H9 (cell line): ENCODE results near the gene NANOS2. TPM values are rescaled to one million over a fixed set of nuclear protein-coding genes. Genes with fewer than 3 reads are reported as not detected.

Experiments used
- DNase-seq: peaks from one replicate; pipeline ENCODE4 v3.0.0-alpha.2; 2017
- H2AFZ ChIP-seq: one replicate; pipeline ENCODE4 v1.6.1; 2013; ENCODE audit warnings: mild to moderate bottlenecking, low read length, control low read depth, moderate library complexity
- H2AK5ac ChIP-seq: 2 replicates; pipeline ENCODE4 v1.6.1; 2013; ENCODE audit warnings: low read length, control low read depth, mixed read lengths; ENCODE audit not compliant: insufficient read length
- H2BK120ac ChIP-seq: one replicate; pipeline ENCODE4 v1.6.1; 2013; ENCODE audit warnings: low read depth, mild to moderate bottlenecking, low read length, control low read depth, inconsistent platforms; ENCODE audit not compliant: poor library complexity, severe bottlenecking
- H2BK12ac ChIP-seq: 2 replicates; pipeline ENCODE4 v1.6.1; 2013; ENCODE audit warnings: low read length, control low read depth, mixed read lengths, low read depth; ENCODE audit not compliant: insufficient read length
- H2BK15ac ChIP-seq: 2 replicates; pipeline ENCODE4 v1.6.1; 2013; ENCODE audit warnings: low read depth, low read length, control low read depth
- H2BK20ac ChIP-seq: one replicate; pipeline ENCODE4 v1.6.1; 2013; ENCODE audit warnings: low read depth, mild to moderate bottlenecking, low read length, control low read depth, inconsistent platforms; ENCODE audit not compliant: poor library complexity, severe bottlenecking
- H2BK5ac ChIP-seq: 2 replicates; pipeline ENCODE4 v1.6.1; 2013; ENCODE audit warnings: low read length, control low read depth, mixed read lengths; ENCODE audit not compliant: insufficient read length
- H3K14ac ChIP-seq: 2 replicates; pipeline ENCODE4 v1.6.1; 2013; ENCODE audit warnings: low read length, control low read depth; ENCODE audit not compliant: insufficient read depth
- H3K18ac ChIP-seq: 2 replicates; pipeline ENCODE4 v1.6.1; 2013; ENCODE audit warnings: low read depth, mild to moderate bottlenecking, mixed read lengths, low read length, control low read depth; ENCODE audit not compliant: insufficient read length
- H3K23ac ChIP-seq: 2 replicates; pipeline ENCODE4 v1.6.1; 2013; ENCODE audit warnings: low read length, control low read depth, mixed read lengths, low read depth; ENCODE audit not compliant: insufficient read length
- H3K23me2 ChIP-seq: 2 replicates; pipeline ENCODE4 v1.6.1; 2013; ENCODE audit warnings: low read depth, mild to moderate bottlenecking, mixed read lengths, low read length, control low read depth; ENCODE audit not compliant: insufficient read length, poor library complexity, severe bottlenecking
- H3K27ac ChIP-seq: 2 replicates; pipeline ENCODE4 v1.5.1; 2013; ENCODE audit warnings: low read length, control low read depth, mixed read lengths, low read depth; ENCODE audit not compliant: insufficient read length
- H3K27me3 ChIP-seq: 2 replicates; pipeline ENCODE4 v1.6.1; 2013; ENCODE audit warnings: low read length, control low read depth, inconsistent platforms; ENCODE audit not compliant: insufficient read depth
- H3K4ac ChIP-seq: 2 replicates; pipeline ENCODE4 v1.6.1; 2013; ENCODE audit warnings: low read depth, mild to moderate bottlenecking, control low read depth, inconsistent platforms, low read length, moderate library complexity
- H3K4me1 ChIP-seq: 2 replicates; pipeline ENCODE4 v1.6.1; 2013; ENCODE audit warnings: low read length, control low read depth, inconsistent platforms; ENCODE audit not compliant: insufficient read depth
- H3K4me2 ChIP-seq: 2 replicates; pipeline ENCODE4 v1.6.1; 2013; ENCODE audit warnings: low read length, control low read depth, mixed read lengths; ENCODE audit not compliant: insufficient read length, insufficient read depth
- H3K56ac ChIP-seq: 2 replicates; pipeline ENCODE4 v1.6.1; 2013; ENCODE audit warnings: low read depth, mild to moderate bottlenecking, mixed read lengths, low read length, control low read depth; ENCODE audit not compliant: insufficient read length
- H3K79me1 ChIP-seq: 2 replicates; pipeline ENCODE4 v1.6.1; 2013; ENCODE audit warnings: low read depth, mild to moderate bottlenecking, moderate library complexity, low read length, control low read depth, inconsistent platforms; ENCODE audit not compliant: insufficient read depth, poor library complexity, severe bottlenecking
- H3K79me2 ChIP-seq: 2 replicates; pipeline ENCODE4 v1.6.1; 2013; ENCODE audit warnings: low read length, control low read depth, inconsistent platforms; ENCODE audit not compliant: insufficient read depth
- H3K9ac ChIP-seq: 2 replicates; pipeline ENCODE4 v1.6.1; 2013; ENCODE audit warnings: low read length, control low read depth, mixed read lengths; ENCODE audit not compliant: insufficient read length; ENCODE audit errors: extremely low read depth
- H3K9me3 ChIP-seq: one replicate; pipeline ENCODE4 v1.6.1; 2013; ENCODE audit warnings: low read depth, low read length, inconsistent platforms; ENCODE audit not compliant: control insufficient read depth
- H3T11ph ChIP-seq: one replicate; pipeline ENCODE4 v1.6.1; 2013; ENCODE audit warnings: mild to moderate bottlenecking, low read length, control low read depth, inconsistent platforms
- H4K20me1 ChIP-seq: one replicate; pipeline ENCODE4 v1.6.1; 2013; ENCODE audit not compliant: control insufficient read depth, insufficient read length, insufficient read depth
- H4K5ac ChIP-seq: 2 replicates; pipeline ENCODE4 v1.6.1; 2013; ENCODE audit warnings: low read depth, mild to moderate bottlenecking, mixed read lengths, low read length, control low read depth; ENCODE audit not compliant: insufficient read length
- H4K8ac ChIP-seq: replicated peaks from 2 replicates; pipeline ENCODE4 v1.6.1; 2013; ENCODE audit warnings: low read length, control low read depth, mixed read lengths, low read depth; ENCODE audit not compliant: insufficient read length
- H4K91ac ChIP-seq: 2 replicates; pipeline ENCODE4 v1.6.1; 2013; ENCODE audit warnings: low read depth, mild to moderate bottlenecking, moderate library complexity, mixed read lengths, low read length, control low read depth; ENCODE audit not compliant: insufficient read length
- H3K27ac Mint-ChIP-seq, 3 experiments: 2 replicates in 2 of 3; 3 replicates in 1 of 3; pipeline ENCODE4 v1.8.0; 2020 to 2021; ENCODE audit warnings: mixed read lengths in 3 of 3, mild to moderate bottlenecking in 1 of 3, moderate library complexity in 1 of 3
- H3K27me3 Mint-ChIP-seq: 2 replicates; pipeline ENCODE4 v1.8.0; 2021; ENCODE audit warnings: low read depth, mild to moderate bottlenecking, moderate library complexity, mixed read lengths
- H3K36me3 Mint-ChIP-seq, 3 experiments: 2 replicates in 2 of 3; 3 replicates in 1 of 3; pipeline ENCODE4 v1.8.0; 2020 to 2021; ENCODE audit warnings: low read depth in 3 of 3, mixed read lengths in 3 of 3; ENCODE audit not compliant: insufficient read depth in 1 of 3
- H3K4me1 Mint-ChIP-seq, 2 experiments: 2 replicates each; pipeline ENCODE4 v1.8.0; 2020; ENCODE audit warnings: mixed read lengths in 2 of 2
- H3K4me3 Mint-ChIP-seq, 2 experiments: 2 replicates in 1 of 2; 3 replicates in 1 of 2; pipeline ENCODE4 v1.8.0; 2020 to 2021; ENCODE audit warnings: mild to moderate bottlenecking in 2 of 2, mixed read lengths in 2 of 2, moderate library complexity in 1 of 2
- H3K9me3 Mint-ChIP-seq, 2 experiments: 2 replicates in 1 of 2; 3 replicates in 1 of 2; pipeline ENCODE4 v1.8.0; 2020; ENCODE audit warnings: mild to moderate bottlenecking in 2 of 2, mixed read lengths in 2 of 2, moderate library complexity in 1 of 2
- CTCF ChIP-seq: fragments of 200-600 bp; sonication (generic); conservative IDR thresholded peaks from 3 replicates; pipeline ENCODE4 v1.8.0; 2021; ENCODE audit warnings: antibody characterized with exemption, mild to moderate bottlenecking
- WGBS: extraction: QIAGEN DNeasy Blood & Tissue Kit; methylation state at CpG from one replicate; pipeline ENCODE4 v1.1.7; 2013; ENCODE audit warnings: missing lambda C conversion rate, low lambda C conversion rate, mixed read lengths; ENCODE audit not compliant: insufficient read length; ENCODE audit errors: extremely low coverage; 5-methylcytosine and 5-hydroxymethylcytosine counted together
- total RNA-seq: library from RNA; stranded (reverse); gene quantifications from 2 replicates; pipeline ENCODE4 v1.2.1, GENCODE V29; 2021

Gene NANOS2
- total RNA-seq, 1 experiment from 2014 or later, result not detected

- H2AFZ ChIP-seq, result no peak overlapping the region
- H3T11ph ChIP-seq, result no peak overlapping the region
- no peaks in the 10 kb centered on the region for H3K9me3 ChIP-seq
- H3K9me3 Mint-ChIP-seq, result no peaks in the 10 kb centered on the region
- no peak overlapping the region for H4K8ac ChIP-seq
- no peak overlapping the region for H3K4ac ChIP-seq
- WGBS, result no CpG with 5 or more reads among the region's 8 CpGs
- no peak overlapping the region for H2AK5ac ChIP-seq
- peaks cover 3% of the 10 kb centered on the region for H4K20me1 ChIP-seq
- no peak overlapping the region for H4K91ac ChIP-seq
- H3K4me1 ChIP-seq, result peaks cover 2% of the 10 kb centered on the region; the same call in 1 of the 2 replicates
- no peak overlapping the region for H3K56ac ChIP-seq
- no peak overlapping the region; the same call in 1 of the 2 replicates for H3K14ac ChIP-seq
- H3K27me3 Mint-ChIP-seq, result peaks cover 4% of the 10 kb centered on the region
- H3K23ac ChIP-seq, result no peak overlapping the region
- peaks cover 14% of the 10 kb centered on the region for H3K23me2 ChIP-seq
- H3K18ac ChIP-seq, result no peak overlapping the region
- H3K27ac ChIP-seq, result no peak overlapping the region
- H3K4me1 Mint-ChIP-seq, result peaks cover 42 to 59% of the 10 kb centered on the region in 2 experiments
- H2BK20ac ChIP-seq, result no peak overlapping the region
- H3K4me2 ChIP-seq, result no peak overlapping the region
- no peaks in the 10 kb centered on the region for H3K79me1 ChIP-seq
- H2BK120ac ChIP-seq, result no peak overlapping the region
- H2BK15ac ChIP-seq, result no peak overlapping the region
- H4K5ac ChIP-seq, result no peak overlapping the region
- H2BK5ac ChIP-seq, result no peak overlapping the region
- peaks cover 0 to 2% (median under 1%) of the 10 kb centered on the region in 3 experiments; a peak in 1 of 7 replicates for H3K36me3 Mint-ChIP-seq
- no peak for TF ChIP-seq CTCF
- no peak overlapping the region for H3K27ac Mint-ChIP-seq
- H3K9ac ChIP-seq, result no peak overlapping the region
- H3K27me3 ChIP-seq, result no peaks in the 10 kb centered on the region
- no peak overlapping the region for H3K4me3 Mint-ChIP-seq
- no peak overlapping the region for H2BK12ac ChIP-seq
- no peaks in the 10 kb centered on the region for H3K79me2 ChIP-seq
- no peak for DNase-seq
Observed at GRCh38 chr19:45879055-45879454, 35.5 kb downstream of the NANOS2 start.
